ENCODE data around the gene OR52A5.

DNA sequence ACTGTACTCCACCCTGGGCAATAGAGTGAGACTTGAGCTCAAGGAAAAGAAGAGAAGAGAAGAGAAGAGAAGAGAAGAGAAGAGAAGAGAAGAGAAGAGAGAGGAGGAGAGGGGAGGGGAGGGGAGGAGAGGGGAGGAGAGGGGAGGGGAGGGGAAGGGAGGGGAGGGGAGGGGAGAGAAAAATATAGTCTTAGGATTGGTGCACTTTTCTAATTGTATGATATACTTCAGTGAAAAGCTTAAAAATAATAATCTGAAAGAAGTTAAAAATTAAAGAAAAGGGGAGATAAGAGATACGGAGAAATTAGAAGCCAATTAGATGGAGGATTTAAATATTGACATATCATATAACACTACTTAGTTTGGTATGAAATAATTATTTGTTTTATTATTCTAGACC lies 19.3 kb downstream of the OR52A5 start:
- TF ChIP-seq, protein P1, sequence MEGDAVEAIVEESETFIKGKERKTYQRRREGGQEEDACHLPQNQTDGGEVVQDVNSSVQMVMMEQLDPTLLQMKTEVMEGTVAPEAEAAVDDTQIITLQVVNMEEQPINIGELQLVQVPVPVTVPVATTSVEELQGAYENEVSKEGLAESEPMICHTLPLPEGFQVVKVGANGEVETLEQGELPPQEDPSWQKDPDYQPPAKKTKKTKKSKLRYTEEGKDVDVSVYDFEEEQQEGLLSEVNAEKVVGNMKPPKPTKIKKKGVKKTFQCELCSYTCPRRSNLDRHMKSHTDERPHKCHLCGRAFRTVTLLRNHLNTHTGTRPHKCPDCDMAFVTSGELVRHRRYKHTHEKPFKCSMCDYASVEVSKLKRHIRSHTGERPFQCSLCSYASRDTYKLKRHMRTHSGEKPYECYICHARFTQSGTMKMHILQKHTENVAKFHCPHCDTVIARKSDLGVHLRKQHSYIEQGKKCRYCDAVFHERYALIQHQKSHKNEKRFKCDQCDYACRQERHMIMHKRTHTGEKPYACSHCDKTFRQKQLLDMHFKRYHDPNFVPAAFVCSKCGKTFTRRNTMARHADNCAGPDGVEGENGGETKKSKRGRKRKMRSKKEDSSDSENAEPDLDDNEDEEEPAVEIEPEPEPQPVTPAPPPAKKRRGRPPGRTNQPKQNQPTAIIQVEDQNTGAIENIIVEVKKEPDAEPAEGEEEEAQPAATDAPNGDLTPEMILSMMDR (IDR thresholded peaks at IDR 0.05; ENCODE audit: insufficient read depth, low read length, poor library complexity, severe bottlenecking) = no peak
- TF ChIP-seq EZH2phosphoT487 (conservative IDR thresholded peaks at IDR 0.05; ENCODE audit: low read length) = no peak

Data from SU-DHL-6 (cell line).